Measurements from ENCODE around the gene SLC25A43.

SLC25A43 gene

DNA sequence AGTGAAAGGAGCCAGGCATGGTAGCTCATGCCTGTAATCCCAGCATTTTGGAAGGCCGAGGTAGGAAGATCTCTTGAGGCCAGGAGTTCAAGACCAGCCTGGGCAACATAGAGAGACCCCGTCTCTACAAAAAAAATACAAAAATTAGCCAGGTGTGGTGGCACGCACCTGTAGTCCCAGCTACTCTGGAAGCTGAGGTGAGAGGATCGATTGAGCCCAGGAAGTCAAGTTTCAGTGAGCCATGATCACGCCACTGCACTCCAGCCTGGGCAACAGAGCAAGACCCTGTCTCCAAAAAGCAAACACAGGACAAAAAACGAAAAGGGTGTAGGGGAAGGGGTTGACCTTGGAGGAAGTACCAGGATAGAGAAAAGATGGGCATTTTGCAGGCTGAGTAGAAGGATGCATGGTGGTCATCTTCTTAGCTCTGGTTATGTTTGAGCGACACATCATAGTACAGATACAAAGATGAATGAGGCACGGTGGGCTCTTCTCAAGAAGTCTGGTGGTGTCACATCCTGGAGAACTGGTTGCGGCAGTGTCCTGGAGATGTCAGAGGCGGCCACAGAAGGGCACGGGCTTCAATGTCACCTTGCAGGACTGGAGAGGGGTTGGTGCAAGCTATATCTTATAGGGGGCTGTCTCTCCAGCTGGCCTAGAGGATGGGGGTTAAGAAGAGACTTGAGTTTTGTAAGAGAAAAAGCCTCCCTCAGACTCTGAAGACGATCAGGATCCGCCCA is 101.1 kb downstream of the SLC25A43 start:
- Histone ChIP-seq H3K4me3 (ENCODE audit: insufficient read depth in 1 of 2, low read depth in 1 of 2, low read length in 2 of 2) (no peak overlapping the region), H4K91ac (ENCODE audit: low read length) (no peak overlapping the region), H2BK15ac (ENCODE audit: low read depth, poor library complexity, severe bottlenecking) (no peak overlapping the region), H3K4ac (ENCODE audit: low read depth in 1 of 2, low read length in 2 of 2) (no peak overlapping the region), H3K36me3 (ENCODE audit: control insufficient read depth in 1 of 2, insufficient read depth in 2 of 2, low read depth in 1 of 2, low read length in 2 of 2) (no peaks in the 10 kb centered on the region), H2AFZ (ENCODE audit: low read depth, low read length) (no peak overlapping the region), H4K8ac (ENCODE audit: low read length) (no peak overlapping the region), H3K14ac (ENCODE audit: low read length in 2 of 2) (no peak overlapping the region), H2BK5ac (ENCODE audit: low read depth, low read length, poor library complexity, severe bottlenecking) (no peak overlapping the region), H3K27me3 (ENCODE audit: control insufficient read depth in 1 of 2, insufficient read depth in 1 of 2, low read length in 2 of 2) (peaks cover 0 to 3% of the 10 kb centered on the region in 2 experiments), H3K9ac (ENCODE audit: low read length) (no peak overlapping the region), H2BK120ac (ENCODE audit: low read depth, low read length) (no peak overlapping the region), H3K27ac (ENCODE audit: low read length, poor library complexity, severe bottlenecking) (no peak overlapping the region), H3K9me3 (ENCODE audit: control insufficient read depth, low read length) (no peaks in the 10 kb centered on the region), H2BK12ac (ENCODE audit: low read length in 2 of 2) (no peak overlapping the region), H3K4me1 (ENCODE audit: control insufficient read depth, insufficient read depth, low read depth, low read length) (peaks cover 8% of the 10 kb centered on the region), H3K4me2 (ENCODE audit: low read length, poor library complexity, severe bottlenecking) (no peak overlapping the region), H3K79me1 (replicated peaks; ENCODE audit: low read length, poor library complexity, severe bottlenecking) (no peaks in the 10 kb centered on the region), H2AK5ac (ENCODE audit: low read length, severe bottlenecking) (no peak overlapping the region), H3K23ac (ENCODE audit: low read length in 2 of 2) (no peak overlapping the region), H3K18ac (ENCODE audit: low read depth in 1 of 2, low read length in 2 of 2) (no peak overlapping the region)
- no peak for DNase-seq
- 95% methylated on average over 10 of the region's 13 CpGs for WGBS

DNA sequence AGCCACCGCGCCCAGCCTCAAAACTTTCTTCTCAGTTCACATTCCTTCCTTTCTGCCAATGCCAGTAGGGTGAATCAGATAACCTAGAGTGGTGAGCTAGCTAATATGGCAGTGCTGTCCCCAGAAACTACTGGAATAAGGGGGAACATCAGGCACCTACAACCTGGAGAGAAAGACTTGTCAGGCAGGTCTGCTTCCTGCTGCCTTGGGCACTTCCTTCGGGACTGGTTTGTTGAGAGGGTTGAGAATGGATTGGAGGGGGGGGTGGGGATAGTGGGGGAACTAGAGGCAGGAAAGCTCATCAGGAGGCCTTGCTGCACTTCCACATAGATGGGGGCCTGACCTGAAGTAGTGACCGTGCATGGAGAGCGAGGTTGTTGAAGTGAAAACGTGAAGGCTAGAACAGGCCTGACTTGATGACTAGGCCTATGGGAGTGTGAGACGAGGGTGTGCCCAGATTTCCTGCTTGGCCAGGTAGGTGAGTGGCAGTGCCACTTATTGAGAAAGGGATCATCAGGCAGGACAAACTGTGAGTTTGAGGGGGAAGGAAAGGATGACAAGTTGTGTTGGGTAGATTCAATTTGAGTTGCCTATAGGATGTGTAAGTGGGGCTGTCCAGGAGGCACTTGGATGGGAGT is 102.5 kb downstream of the SLC25A43 start:
- Histone ChIP-seq H3K4me2 (ENCODE audit: low read length, poor library complexity, severe bottlenecking) (no peak overlapping the region), H3K4ac (ENCODE audit: low read depth in 1 of 2, low read length in 2 of 2) (no peak overlapping the region), H2BK15ac (ENCODE audit: low read depth, poor library complexity, severe bottlenecking) (peak overlapping the region; percentile 7), H4K91ac (ENCODE audit: low read length) (peak overlapping the region; percentile 80), H2BK5ac (ENCODE audit: low read depth, low read length, poor library complexity, severe bottlenecking) (no peak overlapping the region), H2AFZ (ENCODE audit: low read depth, low read length) (no peak overlapping the region), H3K9ac (ENCODE audit: low read length) (no peak overlapping the region), H3K9me3 (ENCODE audit: control insufficient read depth, low read length) (no peaks in the 10 kb centered on the region), H4K8ac (ENCODE audit: low read length) (no peak overlapping the region), H2BK12ac (ENCODE audit: low read length in 2 of 2) (no peak overlapping the region), H3K4me1 (ENCODE audit: control insufficient read depth, insufficient read depth, low read depth, low read length) (peaks cover 8% of the 10 kb centered on the region), H3K4me3 (ENCODE audit: insufficient read depth in 1 of 2, low read depth in 1 of 2, low read length in 2 of 2) (no peak overlapping the region), H2AK5ac (ENCODE audit: low read length, severe bottlenecking) (no peak overlapping the region), H3K27ac (ENCODE audit: low read length, poor library complexity, severe bottlenecking) (no peak overlapping the region), H2BK120ac (ENCODE audit: low read depth, low read length) (no peak overlapping the region), H3K27me3 (ENCODE audit: control insufficient read depth in 1 of 2, insufficient read depth in 1 of 2, low read length in 2 of 2) (no peaks in the 10 kb centered on the region), H3K23ac (ENCODE audit: low read length in 2 of 2) (no peak overlapping the region), H3K14ac (ENCODE audit: low read length in 2 of 2) (no peak overlapping the region), H3K79me1 (replicated peaks; ENCODE audit: low read length, poor library complexity, severe bottlenecking) (no peaks in the 10 kb centered on the region), H3K18ac (ENCODE audit: low read depth in 1 of 2, low read length in 2 of 2) (peak overlapping the region in 1 of 2 experiments; percentile 24), H3K36me3 (ENCODE audit: control insufficient read depth in 1 of 2, insufficient read depth in 2 of 2, low read depth in 1 of 2, low read length in 2 of 2) (no peaks in the 10 kb centered on the region)
- no peak for DNase-seq
- WGBS = 89% methylated on average over 5 of the region's 7 CpGs

- peak overlapping the region in 1 of 2 experiments; percentile 28 for H3K4me3 ChIP-seq (ENCODE audit: insufficient read depth in 1 of 2, low read depth in 1 of 2, low read length in 2 of 2)
- H3K36me3 ChIP-seq (ENCODE audit: control insufficient read depth in 1 of 2, insufficient read depth in 2 of 2, low read depth in 1 of 2, low read length in 2 of 2) = no peaks in the 10 kb centered on the region
- no peak overlapping the region for H3K4me2 ChIP-seq (ENCODE audit: low read length, poor library complexity, severe bottlenecking)
- peak; percentile 14 for DNase-seq
- H2BK5ac ChIP-seq (ENCODE audit: low read depth, low read length, poor library complexity, severe bottlenecking) = no peak overlapping the region
- peak overlapping the region; percentile 53 for H2AFZ ChIP-seq (ENCODE audit: low read depth, low read length)
- H3K4ac ChIP-seq (ENCODE audit: low read depth in 1 of 2, low read length in 2 of 2) = peak overlapping the region; percentile 7 to 81
- peaks cover 8% of the 10 kb centered on the region for H3K4me1 ChIP-seq (ENCODE audit: control insufficient read depth, insufficient read depth, low read depth, low read length)
- H3K18ac ChIP-seq (ENCODE audit: low read depth in 1 of 2, low read length in 2 of 2) = peak overlapping the region; percentile 54 to 94
- H3K9me3 ChIP-seq (ENCODE audit: control insufficient read depth, low read length) = no peaks in the 10 kb centered on the region
- H2BK15ac ChIP-seq (ENCODE audit: low read depth, poor library complexity, severe bottlenecking) = no peak overlapping the region
- H2BK120ac ChIP-seq (ENCODE audit: low read depth, low read length) = peak overlapping the region; percentile 73
- H3K27ac ChIP-seq (ENCODE audit: low read length, poor library complexity, severe bottlenecking) = peak overlapping the region; percentile 62
- H2AK5ac ChIP-seq (ENCODE audit: low read length, severe bottlenecking) = no peak overlapping the region
- no peaks in the 10 kb centered on the region for H3K79me1 ChIP-seq (replicated peaks; ENCODE audit: low read length, poor library complexity, severe bottlenecking)
- no peaks in the 10 kb centered on the region for H3K27me3 ChIP-seq (ENCODE audit: control insufficient read depth in 1 of 2, insufficient read depth in 1 of 2, low read length in 2 of 2)
- H3K9ac ChIP-seq (ENCODE audit: low read length) = no peak overlapping the region
- no peak overlapping the region for H3K14ac ChIP-seq (ENCODE audit: low read length in 2 of 2)
- peak overlapping the region; percentile 90 for H4K8ac ChIP-seq (ENCODE audit: low read length)
- peak overlapping the region; percentile 83 for H4K91ac ChIP-seq (ENCODE audit: low read length)
- H2BK12ac ChIP-seq (ENCODE audit: low read length in 2 of 2) = peak overlapping the region; percentile 89 to 90
- WGBS = 22% methylated on average over 5 of the region's 11 CpGs
- no peak overlapping the region for H3K23ac ChIP-seq (ENCODE audit: low read length in 2 of 2)
Measured at GRCh38 chrX:119502727-119503483, 103.8 kb downstream of the SLC25A43 start.

- no peak overlapping the region for H3K23ac ChIP-seq (ENCODE audit: low read length in 2 of 2)
- WGBS = 0% methylated on average over 2 of the region's 2 CpGs
Measured at GRCh38 chrX:119503484-119503861, 104.3 kb downstream of the SLC25A43 start.

More at GRCh38 chrX:119503484-119503861, 104.3 kb downstream of the SLC25A43 start:
- Histone ChIP-seq H3K27ac (ENCODE audit: low read length, poor library complexity, severe bottlenecking) (peak overlapping the region; percentile 75), H2BK5ac (ENCODE audit: low read depth, low read length, poor library complexity, severe bottlenecking) (no peak overlapping the region), H3K79me1 (replicated peaks; ENCODE audit: low read length, poor library complexity, severe bottlenecking) (no peaks in the 10 kb centered on the region), H3K36me3 (ENCODE audit: control insufficient read depth in 1 of 2, insufficient read depth in 2 of 2, low read depth in 1 of 2, low read length in 2 of 2) (no peaks in the 10 kb centered on the region), H3K4me1 (ENCODE audit: control insufficient read depth, insufficient read depth, low read depth, low read length) (peaks cover 8% of the 10 kb centered on the region), H3K4me2 (ENCODE audit: low read length, poor library complexity, severe bottlenecking) (no peak overlapping the region), H4K8ac (ENCODE audit: low read length) (peak overlapping the region; percentile 27), H3K9me3 (ENCODE audit: control insufficient read depth, low read length) (no peaks in the 10 kb centered on the region), H3K14ac (ENCODE audit: low read length in 2 of 2) (no peak overlapping the region), H3K4me3 (ENCODE audit: insufficient read depth in 1 of 2, low read depth in 1 of 2, low read length in 2 of 2) (no peak overlapping the region), H3K18ac (ENCODE audit: low read depth in 1 of 2, low read length in 2 of 2) (peak overlapping the region; percentile 69 to 74), H2BK12ac (ENCODE audit: low read length in 2 of 2) (peak overlapping the region in 1 of 2 experiments; percentile 84), H3K27me3 (ENCODE audit: control insufficient read depth in 1 of 2, insufficient read depth in 1 of 2, low read length in 2 of 2) (no peaks in the 10 kb centered on the region), H2AFZ (ENCODE audit: low read depth, low read length) (no peak overlapping the region), H2BK15ac (ENCODE audit: low read depth, poor library complexity, severe bottlenecking) (no peak overlapping the region), H4K91ac (ENCODE audit: low read length) (peak overlapping the region; percentile 34), H2BK120ac (ENCODE audit: low read depth, low read length) (peak overlapping the region; percentile 79), H3K9ac (ENCODE audit: low read length) (peak overlapping the region; percentile 29), H2AK5ac (ENCODE audit: low read length, severe bottlenecking) (no peak overlapping the region), H3K4ac (ENCODE audit: low read depth in 1 of 2, low read length in 2 of 2) (peak overlapping the region in 1 of 2 experiments; percentile 91)
- peak; percentile 82 for DNase-seq

All from mesenchymal stem cell (in vitro differentiated cells and primary cell).